ENCODE measurements around the gene RELN. TPM values are rescaled to one million over a fixed set of nuclear protein-coding genes. Genes with fewer than 3 reads are reported as not detected.
A peak's percentile ranks its signal among the peaks of the same experiment; 100 is the strongest.

RELN gene
- total and polyA plus RNA-seq, 9 of the 15 experiments (the other 6 are each of a cell fraction or from before 2014, with no cell fraction given): 12.9 to 43.2 (median 18.1) TPM

DNA sequence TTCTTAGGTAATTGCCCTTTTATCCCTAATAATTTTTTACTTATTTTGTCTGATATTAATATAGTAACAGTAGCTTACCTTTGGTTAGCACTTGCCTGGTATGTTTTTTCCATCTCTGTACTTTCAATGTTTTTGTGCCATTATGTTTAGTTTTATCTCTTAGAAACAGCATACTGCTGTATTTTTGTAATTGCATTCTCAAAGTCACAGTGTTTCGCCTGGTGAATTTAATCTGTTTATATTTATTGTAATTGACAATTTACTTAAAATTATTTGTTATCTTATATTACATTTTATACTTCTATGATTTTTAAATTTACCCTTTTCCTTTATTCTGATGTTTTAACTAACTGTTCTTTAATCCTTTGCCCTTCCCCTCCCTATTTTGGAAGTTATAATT, 166.4 kb downstream of the RELN start (continued):
- TF ChIP-seq, protein P1, sequence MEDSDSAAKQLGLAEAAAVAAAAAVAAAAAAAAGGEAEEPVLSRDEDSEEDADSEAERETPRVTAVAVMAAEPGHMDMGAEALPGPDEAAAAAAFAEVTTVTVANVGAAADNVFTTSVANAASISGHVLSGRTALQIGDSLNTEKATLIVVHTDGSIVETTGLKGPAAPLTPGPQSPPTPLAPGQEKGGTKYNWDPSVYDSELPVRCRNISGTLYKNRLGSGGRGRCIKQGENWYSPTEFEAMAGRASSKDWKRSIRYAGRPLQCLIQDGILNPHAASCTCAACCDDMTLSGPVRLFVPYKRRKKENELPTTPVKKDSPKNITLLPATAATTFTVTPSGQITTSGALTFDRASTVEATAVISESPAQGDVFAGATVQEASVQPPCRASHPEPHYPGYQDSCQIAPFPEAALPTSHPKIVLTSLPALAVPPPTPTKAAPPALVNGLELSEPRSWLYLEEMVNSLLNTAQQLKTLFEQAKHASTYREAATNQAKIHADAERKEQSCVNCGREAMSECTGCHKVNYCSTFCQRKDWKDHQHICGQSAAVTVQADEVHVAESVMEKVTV (CRISPR knock-in tag; IDR thresholded peaks at IDR 0.05): no peak
- no peak for TF ChIP-seq HDGF (IDR thresholded peaks at IDR 0.05)
- no peak for TF ChIP-seq TBP (optimal IDR thresholded peaks at IDR 0.05; ENCODE audit: low read depth, low read length)
- TF ChIP-seq RUNX1 (IDR thresholded peaks at IDR 0.05; ENCODE audit: low read depth): no peak
- TF ChIP-seq BCOR (IDR thresholded peaks at IDR 0.05): no peak
- TF ChIP-seq ZNF696 (CRISPR knock-in tag; conservative IDR thresholded peaks at IDR 0.05): no peak
- TF ChIP-seq ZNF354B (CRISPR knock-in tag; IDR thresholded peaks at IDR 0.05): peak; percentile 94
- TF ChIP-seq, protein P2, sequence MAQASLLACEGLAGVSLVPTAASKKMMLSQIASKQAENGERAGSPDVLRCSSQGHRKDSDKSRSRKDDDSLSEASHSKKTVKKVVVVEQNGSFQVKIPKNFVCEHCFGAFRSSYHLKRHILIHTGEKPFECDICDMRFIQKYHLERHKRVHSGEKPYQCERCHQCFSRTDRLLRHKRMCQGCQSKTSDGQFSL (CRISPR knock-in tag; IDR thresholded peaks at IDR 0.05): no peak
- TF ChIP-seq, protein P2 (tag; IDR thresholded peaks at IDR 0.05): no peak
- peak in 1 of 2 experiments; percentile 69; a peak in 1 of 3 replicates for TF ChIP-seq CBX3 (IDR thresholded peaks at IDR 0.05; ENCODE audit: borderline replicate concordance in 1 of 2, low read length in 2 of 2)
- no peak for TF ChIP-seq FIP1L1 (IDR thresholded peaks at IDR 0.05; ENCODE audit: low read depth, low read length, poor library complexity, severe bottlenecking)
- TF ChIP-seq RBM25 (IDR thresholded peaks at IDR 0.05; ENCODE audit: low read depth, low read length, severe bottlenecking): peak; percentile 61
- TF ChIP-seq ZNF507 (tag; conservative IDR thresholded peaks at IDR 0.05): peak; percentile 100
